B cell (primary cell): Measurements from ENCODE around the gene RAD17. TPM values are rescaled to one million over a fixed set of nuclear protein-coding genes. Genes with fewer than 3 reads are reported as not detected.

Experiments
- ATAC-seq: fragments of 200-7000 bp; cut with Tn5 transposase; one replicate; pipeline ENCODE4 v1.10.0; 2021; ENCODE audit warnings: low read depth, mild to moderate bottlenecking, moderate number of reproducible peaks, moderate library complexity
- CTCF ChIA-PET: fragments of 350-600 bp; sonication (Branson Sonifier 250); formaldehyde crosslinking; loops from one replicate; lab custom pipeline; 2021; ENCODE audit warnings: antibody characterized with exemption, inconsistent platforms; lab: Charles Lee
- POLR2A ChIA-PET: fragments of 350-600 bp; sonication (Branson Sonifier 250); formaldehyde crosslinking; loops from one replicate; lab custom pipeline; 2021; ENCODE audit warnings: antibody characterized with exemption; lab: Charles Lee
- DNase-seq: peaks from one replicate; pipeline ENCODE4 v3.0.0; 2013
- H2AFZ ChIP-seq: 2 replicates; pipeline ENCODE4 v1.6.1; 2012; ENCODE audit warnings: mild to moderate bottlenecking, low read depth, low read length; ENCODE audit not compliant: insufficient read depth, poor library complexity, severe bottlenecking
- H3K27ac ChIP-seq, 2 donors: 1 replicate in 1 of 2; 2 replicates in 1 of 2; pipeline ENCODE4 v1.5.1; 2012 to 2013; ENCODE audit warnings: low read length in 2 of 2, mild to moderate bottlenecking in 2 of 2, moderate library complexity in 1 of 2
- H3K27me3 ChIP-seq, 4 experiments: fragments of 200-600 bp in 1 of 4; sonication (generic) in 1 of 4; replicated peaks in 1 of 4; 1 replicate in 2 of 4; 2 replicates in 2 of 4; pipeline versions ENCODE4 v1.6.1 to v1.7.0; 2013 to 2016; ENCODE audit warnings: low read length in 3 of 4, mild to moderate bottlenecking in 2 of 4, mixed read lengths in 1 of 4, moderate library complexity in 1 of 4; ENCODE audit not compliant: insufficient read depth in 4 of 4, control insufficient read depth in 3 of 4; ENCODE audit errors: control extremely low read depth in 1 of 4
- H3K36me3 ChIP-seq, 2 experiments: replicated peaks in 1 of 2; 1 replicate in 1 of 2; 2 replicates in 1 of 2; pipeline versions ENCODE4 v1.6.1 to v1.7.1; 2013; ENCODE audit warnings: low read length in 1 of 2; ENCODE audit not compliant: insufficient read depth in 2 of 2, control insufficient read depth in 1 of 2; ENCODE audit errors: control extremely low read depth in 1 of 2, extremely low read depth in 1 of 2
- H3K4me1 ChIP-seq, 2 donors: fragments of 200-600 bp in 1 of 2; sonication (generic) in 1 of 2; 1 replicate in 1 of 2; 2 replicates in 1 of 2; pipeline versions ENCODE4 v1.5.1 to v1.6.1; 2013 to 2017; ENCODE audit warnings: low read length in 2 of 2; ENCODE audit not compliant: control insufficient read depth in 2 of 2, insufficient read depth in 2 of 2
- H3K4me2 ChIP-seq: replicated peaks from 2 replicates; pipeline ENCODE3; 2012; ENCODE audit warnings: mild to moderate bottlenecking, low read depth, low read length; ENCODE audit not compliant: poor library complexity, severe bottlenecking
- H3K4me3 ChIP-seq, 5 experiments: fragments of 200-600 bp in 1 of 5; sonication (generic) in 1 of 5; 1 replicate in 3 of 5; 2 replicates in 2 of 5; pipeline versions ENCODE4 v1.5.1 to v1.7.0; 2011 to 2016; ENCODE audit warnings: low read length in 4 of 5, mild to moderate bottlenecking in 4 of 5, low read depth in 2 of 5, control low read depth in 1 of 5, moderate library complexity in 1 of 5; ENCODE audit not compliant: insufficient read depth in 1 of 5; ENCODE audit errors: control extremely low read depth in 1 of 5, extremely low read depth in 1 of 5
- H3K79me2 ChIP-seq: fragments of 200-600 bp; sonication (generic); one replicate; pipeline ENCODE4 v1.6.0; 2016; ENCODE audit warnings: low read length; ENCODE audit not compliant: control insufficient read depth, insufficient read depth
- H3K9ac ChIP-seq: fragments of 200-600 bp; sonication (generic); 2 replicates; pipeline ENCODE4 v1.6.1; 2017; ENCODE audit warnings: mild to moderate bottlenecking, low read length, moderate library complexity
- H3K9me3 ChIP-seq, 3 donors: one replicate each; pipeline versions ENCODE4 v1.6.1 to v1.7.1; 2013; ENCODE audit warnings: low read length in 2 of 3; ENCODE audit not compliant: control insufficient read depth in 2 of 3, insufficient read depth in 1 of 3; ENCODE audit errors: control extremely low read depth in 1 of 3
- H4K20me1 ChIP-seq: 2 replicates; pipeline ENCODE4 v1.6.0; 2012; ENCODE audit warnings: mild to moderate bottlenecking, low read length; ENCODE audit not compliant: insufficient read depth, control insufficient read depth, poor library complexity, severe bottlenecking
- H3K27ac Mint-ChIP-seq: one replicate; pipeline ENCODE4 v1.8.0; 2021; ENCODE audit warnings: mixed read lengths
- H3K27me3 Mint-ChIP-seq: one replicate; pipeline ENCODE4 v1.8.0; 2021; ENCODE audit warnings: mixed read lengths
- H3K4me1 Mint-ChIP-seq: one replicate; pipeline ENCODE4 v1.8.0; 2021; ENCODE audit warnings: mixed read lengths
- H3K4me3 Mint-ChIP-seq: one replicate; pipeline ENCODE4 v1.8.0; 2021; ENCODE audit warnings: mixed read lengths
- H3K9me3 Mint-ChIP-seq: one replicate; pipeline ENCODE4 v1.8.0; 2022; ENCODE audit warnings: mixed read lengths; ENCODE audit not compliant: insufficient read depth
- EZH2 ChIP-seq: IDR thresholded peaks from 2 replicates; pipeline ENCODE4 v1.6.1; 2012; ENCODE audit warnings: borderline replicate concordance, low read depth, mild to moderate bottlenecking, moderate library complexity, low read length; ENCODE audit not compliant: insufficient read depth, poor library complexity, severe bottlenecking
- WGBS: methylation state at CpG from one replicate; pipeline ENCODE4 v1.1.5; 2013; ENCODE audit warnings: missing lambda C conversion rate; ENCODE audit not compliant: insufficient coverage; 5-methylcytosine and 5-hydroxymethylcytosine counted together
- intact Hi-C: fragments of 100-400 bp; cut with micrococcal nuclease; formaldehyde crosslinking; loops from one replicate; pipeline ENCODE4 v1.10.0; 2022
- polyA plus RNA-seq: library from polyadenylated mRNA; depleted of rRNA; stranded (reverse); fragments of >200 nt; gene quantifications from 2 replicates; pipeline ENCODE4 v1.2.3, GENCODE V29; 2012
- total RNA-seq, 2 donors: library from RNA; stranded (reverse); fragments of 120-200 nt in 1 of 2; gene quantifications; 1 replicate in 1 of 2; 2 replicates in 1 of 2; pipeline versions ENCODE4 v1.2.3 to v1.2.4, GENCODE V29; 2013 to 2022
- TF ChIP-seq, protein P1 (sequence below): fragments of 200-600 bp; IDR thresholded peaks from one replicate; pipeline ENCODE4 v1.8.0; 2022; ENCODE audit warnings: antibody characterized with exemption, mild to moderate bottlenecking

The RAD17 gene
- total and polyA plus RNA-seq, 2 donors (not counting 1 experiment from before 2014, with no cell fraction given), result 21.0 to 39.6 TPM

DNA sequence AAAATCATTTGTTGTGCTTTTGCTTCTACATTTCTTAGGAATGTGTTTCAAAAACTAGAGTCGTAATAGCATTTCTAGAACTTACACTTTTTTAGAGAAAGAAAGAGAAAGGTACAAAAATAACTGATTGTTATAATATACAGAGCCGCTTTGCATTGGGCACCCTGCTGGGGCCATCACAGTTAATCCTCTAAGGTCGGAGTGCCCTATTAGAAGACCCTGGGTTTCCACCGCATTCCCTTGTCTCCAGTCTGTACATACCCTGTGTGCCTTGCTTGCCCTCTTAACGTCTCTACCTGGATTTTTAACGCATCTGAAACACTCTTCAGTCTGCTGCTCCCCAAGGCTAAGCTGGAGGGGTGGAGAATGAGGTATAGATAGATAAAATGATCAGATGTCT, 46.6 kb downstream of the RAD17 start:
- intact Hi-C loops, result no loop called here
- H3K4me3 Mint-ChIP-seq, result peak overlapping the region; percentile 78

DNA sequence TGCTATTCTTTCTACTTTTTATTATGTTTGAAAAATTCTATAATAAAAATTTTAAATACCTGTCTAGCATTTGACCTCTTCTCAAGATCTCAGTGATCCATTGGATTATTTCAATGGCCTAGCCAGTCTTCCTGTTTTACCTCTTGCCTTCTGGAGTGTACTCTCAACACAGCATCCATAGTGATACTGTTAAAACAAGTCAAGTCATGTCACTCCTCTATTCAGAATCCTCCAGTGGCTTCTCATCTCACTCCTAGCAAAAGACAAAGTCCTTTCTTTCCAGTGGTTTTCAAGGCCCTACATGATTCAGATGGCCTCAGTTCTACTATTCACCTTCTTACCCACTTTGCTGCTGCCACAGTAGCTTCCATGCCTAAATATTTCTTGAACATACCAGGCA, 47.1 kb downstream of the RAD17 start:
- H4K20me1 ChIP-seq, result no peaks in the 10 kb centered on the region
- no peaks in the 10 kb centered on the region for H3K9me3 Mint-ChIP-seq
- TF ChIP-seq, protein P1, sequence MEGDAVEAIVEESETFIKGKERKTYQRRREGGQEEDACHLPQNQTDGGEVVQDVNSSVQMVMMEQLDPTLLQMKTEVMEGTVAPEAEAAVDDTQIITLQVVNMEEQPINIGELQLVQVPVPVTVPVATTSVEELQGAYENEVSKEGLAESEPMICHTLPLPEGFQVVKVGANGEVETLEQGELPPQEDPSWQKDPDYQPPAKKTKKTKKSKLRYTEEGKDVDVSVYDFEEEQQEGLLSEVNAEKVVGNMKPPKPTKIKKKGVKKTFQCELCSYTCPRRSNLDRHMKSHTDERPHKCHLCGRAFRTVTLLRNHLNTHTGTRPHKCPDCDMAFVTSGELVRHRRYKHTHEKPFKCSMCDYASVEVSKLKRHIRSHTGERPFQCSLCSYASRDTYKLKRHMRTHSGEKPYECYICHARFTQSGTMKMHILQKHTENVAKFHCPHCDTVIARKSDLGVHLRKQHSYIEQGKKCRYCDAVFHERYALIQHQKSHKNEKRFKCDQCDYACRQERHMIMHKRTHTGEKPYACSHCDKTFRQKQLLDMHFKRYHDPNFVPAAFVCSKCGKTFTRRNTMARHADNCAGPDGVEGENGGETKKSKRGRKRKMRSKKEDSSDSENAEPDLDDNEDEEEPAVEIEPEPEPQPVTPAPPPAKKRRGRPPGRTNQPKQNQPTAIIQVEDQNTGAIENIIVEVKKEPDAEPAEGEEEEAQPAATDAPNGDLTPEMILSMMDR, result no peak
- no peak overlapping the region for H3K27ac ChIP-seq
- H3K4me3 Mint-ChIP-seq, result peak overlapping the region; percentile 24
- no peaks in the 10 kb centered on the region for H3K27me3 ChIP-seq
- no peak overlapping the region for H2AFZ ChIP-seq
- H3K4me2 ChIP-seq, result no peak overlapping the region
- H3K27me3 Mint-ChIP-seq, result no peaks in the 10 kb centered on the region
- no peak for ATAC-seq
- intact Hi-C loops, result no loop called here
- H3K79me2 ChIP-seq, result no peaks in the 10 kb centered on the region
- no peak overlapping the region for H3K4me3 ChIP-seq
- no peaks in the 10 kb centered on the region for H3K9me3 ChIP-seq
- H3K4me1 ChIP-seq, result peaks cover 5 to 9% of the 10 kb centered on the region in 2 donors
- H3K27ac Mint-ChIP-seq, result no peak overlapping the region
- POLR2A ChIA-PET, result no interaction called here
- no peak overlapping the region for H3K9ac ChIP-seq
- DNase-seq, result no peak
- peaks cover 0 to 1% of the 10 kb centered on the region in 2 experiments for H3K36me3 ChIP-seq
- CTCF ChIA-PET, result no interaction called here
- peaks cover 10% of the 10 kb centered on the region for H3K4me1 Mint-ChIP-seq

More for the DNA sequence above, 46.6 kb downstream of the RAD17 start:
- no peak overlapping the region for H3K4me3 ChIP-seq
- DNase-seq, result no peak
- no peak for ATAC-seq
- H3K4me1 ChIP-seq, result peaks cover 5 to 9% of the 10 kb centered on the region in 2 donors
- no peaks in the 10 kb centered on the region for H3K9me3 ChIP-seq
- Mint-ChIP-seq H3K27me3 (no peaks in the 10 kb centered on the region), H3K9me3 (no peaks in the 10 kb centered on the region), H3K4me1 (peaks cover 10% of the 10 kb centered on the region), H3K27ac (no peak overlapping the region)
- ChIA-PET CTCF (no interaction called here), POLR2A (no interaction called here)
- no peak overlapping the region for H2AFZ ChIP-seq
- H3K4me2 ChIP-seq, result no peak overlapping the region
- no peaks in the 10 kb centered on the region for H3K27me3 ChIP-seq
- TF ChIP-seq EZH2, result no peak
- TF ChIP-seq, protein P1, result no peak
- H3K79me2 ChIP-seq, result no peaks in the 10 kb centered on the region
- H3K27ac ChIP-seq, result no peak overlapping the region
- no peak overlapping the region for H3K9ac ChIP-seq
- no peaks in the 10 kb centered on the region for H4K20me1 ChIP-seq
- 100% methylated on average over 4 of the region's 6 CpGs for WGBS
- H3K36me3 ChIP-seq, result peaks cover 0 to 6% of the 10 kb centered on the region in 2 experiments
